Endothelial cell of umbilical vein (primary cell): ENCODE results near the gene SVEP1. TPM values are rescaled to one million over a fixed set of nuclear protein-coding genes. Genes with fewer than 3 reads are reported as not detected.

ENCODE experiments used
- BruUV-seq: library from RNA; stranded (reverse); fragments of 400-500 nt; replicated peaks from 2 replicates; lab custom pipeline; 2021; lab: Mats Ljungman, UMichigan
- CTCF ChIA-PET: fragments of 300-600, 350-600 bp; sonication (Branson Sonifier 250); formaldehyde crosslinking; loops from one replicate; lab custom pipeline; 2021; ENCODE audit warnings: antibody characterized with exemption, inconsistent platforms; lab: Charles Lee
- POLR2A ChIA-PET: fragments of 300-600, 350-600 bp; sonication (Branson Sonifier 250); formaldehyde crosslinking; loops from one replicate; lab custom pipeline; 2021; ENCODE audit warnings: antibody characterized with exemption, inconsistent platforms; lab: Charles Lee
- DNase-seq: peaks from one replicate; pipeline ENCODE4 v3.0.0-alpha.2; 2011; ENCODE audit warnings: low read depth, low spot score
- FAIRE-seq: peaks from 2 replicates; lab custom pipeline; 2011; peaks lifted over from hg19 to GRCh38; lab: Jason Lieb, UNC
- H2AFZ ChIP-seq: 2 replicates; pipeline ENCODE4 v1.6.0; 2012; ENCODE audit warnings: low read depth, low read length, control low read depth, inconsistent platforms
- H3K27ac ChIP-seq: 2 replicates; pipeline ENCODE4 v1.5.1; 2011; ENCODE audit warnings: low read depth, mild to moderate bottlenecking, control low read depth, low read length, moderate library complexity; ENCODE audit not compliant: insufficient read depth
- H3K27me3 ChIP-seq, 2 experiments: 2 replicates each; pipeline versions ENCODE4 v1.6.0 to v1.6.1; 2011; ENCODE audit warnings: low read length in 2 of 2, mixed read lengths in 1 of 2; ENCODE audit not compliant: control insufficient read depth in 2 of 2, insufficient read depth in 2 of 2
- H3K36me3 ChIP-seq, 2 experiments: 2 replicates in 1 of 2; 3 replicates in 1 of 2; pipeline ENCODE4 v1.5.1; 2011; ENCODE audit warnings: low read length in 2 of 2, mild to moderate bottlenecking in 1 of 2, moderate library complexity in 1 of 2; ENCODE audit not compliant: control insufficient read depth in 2 of 2, insufficient read depth in 2 of 2; ENCODE audit errors: extremely low read depth in 1 of 2
- H3K4me1 ChIP-seq: 3 replicates; pipeline ENCODE4 v1.5.1; 2011; ENCODE audit warnings: mild to moderate bottlenecking, low read length; ENCODE audit not compliant: control insufficient read depth, insufficient read depth; ENCODE audit errors: extremely low read depth
- H3K4me2 ChIP-seq: 2 replicates; pipeline ENCODE4 v1.6.1; 2011; ENCODE audit warnings: low read length, control low read depth, mixed read lengths; ENCODE audit not compliant: insufficient read depth
- H3K4me3 ChIP-seq, 3 experiments: fragments of 200-600 bp in 1 of 3; sonication (generic), shearing (Covaris generic) in 1 of 3; replicated peaks in 1 of 3; 2 replicates each; pipeline ENCODE4 v1.5.1; 2011 to 2016; ENCODE audit warnings: control low read depth in 3 of 3, low read length in 3 of 3, mild to moderate bottlenecking in 2 of 3, inconsistent platforms in 1 of 3, low read depth in 1 of 3, moderate library complexity in 1 of 3; ENCODE audit not compliant: insufficient read depth in 1 of 3
- H3K79me2 ChIP-seq: 2 replicates; pipeline ENCODE4 v1.6.0; 2012; ENCODE audit warnings: low read length, inconsistent platforms; ENCODE audit not compliant: control insufficient read depth, insufficient read depth
- H3K9ac ChIP-seq: replicated peaks from 2 replicates; pipeline ENCODE3; 2011; ENCODE audit warnings: low read length, control low read depth; ENCODE audit not compliant: insufficient read depth; ENCODE audit errors: extremely low read depth
- H3K9me1 ChIP-seq: replicated peaks from 3 replicates; pipeline ENCODE4 v1.6.0; 2011; ENCODE audit warnings: mild to moderate bottlenecking, low read length; ENCODE audit not compliant: control insufficient read depth, insufficient read depth; ENCODE audit errors: extremely low read depth
- H3K9me3 ChIP-seq: replicated peaks from 2 replicates; pipeline ENCODE4 v1.5.1; 2012; ENCODE audit warnings: low read length, inconsistent platforms; ENCODE audit not compliant: control insufficient read depth, insufficient read depth
- H4K20me1 ChIP-seq: replicated peaks from 2 replicates; pipeline ENCODE3; 2011; ENCODE audit warnings: mild to moderate bottlenecking, low read length; ENCODE audit not compliant: control insufficient read depth, insufficient read depth; ENCODE audit errors: extremely low read depth
- CTCF ChIP-seq, 2 donors: IDR thresholded peaks; 1 replicate in 1 of 2; 2 replicates in 1 of 2; pipeline ENCODE4 v1.5.1; 2011; ENCODE audit warnings: low read length in 2 of 2, mild to moderate bottlenecking in 2 of 2, moderate library complexity in 2 of 2, control low read depth in 1 of 2, inconsistent platforms in 1 of 2, low read depth in 1 of 2; ENCODE audit not compliant: insufficient read depth in 1 of 2; ENCODE audit errors: extremely low read depth in 1 of 2
- EZH2 ChIP-seq: IDR thresholded peaks from 2 replicates; pipeline ENCODE4 v1.6.1; 2012; ENCODE audit warnings: borderline replicate concordance, low read depth, mild to moderate bottlenecking, moderate library complexity, low read length, inconsistent platforms; ENCODE audit not compliant: severe bottlenecking
- FOS ChIP-seq: IDR thresholded peaks from 2 replicates; pipeline ENCODE4 v1.6.1; 2011; ENCODE audit warnings: mild to moderate bottlenecking, low read length, moderate library complexity, borderline replicate concordance; ENCODE audit not compliant: insufficient read depth
- GATA2 ChIP-seq: IDR thresholded peaks from 2 replicates; pipeline ENCODE4 v1.7.0; 2011; ENCODE audit warnings: low read depth, mild to moderate bottlenecking, moderate library complexity, mixed read lengths, low read length; ENCODE audit not compliant: insufficient read length, insufficient read depth
- JUN ChIP-seq: IDR thresholded peaks from 2 replicates; pipeline ENCODE4 v1.6.1; 2011; ENCODE audit warnings: borderline replicate concordance, low read depth; ENCODE audit not compliant: insufficient read length, insufficient read depth
- MAX ChIP-seq: IDR thresholded peaks from 2 replicates; pipeline ENCODE4 v1.6.1; 2011; ENCODE audit not compliant: insufficient read depth, insufficient read length
- MYC ChIP-seq: IDR thresholded peaks from one replicate; pipeline ENCODE4 v1.6.1; 2011; ENCODE audit warnings: mild to moderate bottlenecking, low read depth, low read length
- POLR2A ChIP-seq: IDR thresholded peaks from 2 replicates; pipeline ENCODE4 v1.6.1; 2012; ENCODE audit warnings: low read depth, mild to moderate bottlenecking, control low read depth, low read length
- POLR2AphosphoS5 ChIP-seq: IDR thresholded peaks from 2 replicates; pipeline ENCODE4 v1.6.1; 2012; ENCODE audit warnings: low read depth, mild to moderate bottlenecking, control low read depth, low read length, moderate library complexity; ENCODE audit not compliant: insufficient read depth
- dilution Hi-C: fragments of 300-500 bp; cut with MboI; formaldehyde crosslinking; loops from one replicate; pipeline ENCODE4 v1.15.0; 2019; ENCODE audit warnings: low sequenced_read_pairs; ENCODE audit not compliant: extremely low pct_ligation_motif_present
- intact Hi-C: fragments of 100-400 bp; cut with micrococcal nuclease; formaldehyde crosslinking; loops from one replicate; pipeline ENCODE4 v1.10.0; 2022
- polyA plus RNA-seq, 4 experiments: library from polyadenylated mRNA; depleted of rRNA in 3 of 4; stranded (reverse) in 3 of 4; unstranded in 1 of 4; fragments of >200 nt; gene quantifications; 2 replicates each; pipeline versions ENCODE4 v1.2.1 to v1.2.3, GENCODE V29; 2011 to 2012; ENCODE audit warnings: missing spikeins in 1 of 4
- total RNA-seq: library from RNA; stranded (reverse); gene quantifications from 2 replicates; pipeline ENCODE4 v1.2.3, GENCODE V29; 2021

SVEP1 gene
- total and polyA plus RNA-seq, 2 donors (not counting 3 experiments of a cell fraction or from before 2014, with no cell fraction given), result 0.04 to 0.29 TPM

DNA sequence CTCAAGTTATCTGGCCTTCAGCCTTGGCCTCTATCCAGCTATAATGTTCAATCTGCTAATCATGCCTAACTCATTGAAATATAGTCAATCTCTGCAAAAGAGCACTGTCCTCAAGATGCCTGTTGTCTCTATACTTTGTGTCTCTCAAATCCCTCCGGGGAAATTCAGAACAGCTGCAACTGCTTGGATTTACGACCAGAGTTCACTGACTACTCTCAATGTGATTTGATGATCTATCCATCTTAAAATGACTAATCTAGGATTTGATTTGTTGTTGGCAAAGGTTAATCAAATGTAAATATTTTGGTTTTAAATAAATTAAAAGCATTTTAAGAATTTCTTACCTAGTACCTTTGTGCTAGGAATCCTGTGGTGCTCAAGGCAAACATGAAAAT is 40.9 kb downstream of the SVEP1 start:
- no peaks in the 10 kb centered on the region for H3K4me1 ChIP-seq
- DNase-seq, result no peak
- no peak overlapping the region for H2AFZ ChIP-seq
- ChIA-PET POLR2A (interaction anchor here (0.8 kb wide), 1 partner anchor 17 kb away, joined by 3 read pairs; no protein-coding TSS in a partner anchor), CTCF (interaction anchor here (1.4 to 1.8 kb wide), 2 partner anchors 8 to 17 kb away, joined by 3 to 5 read pairs; no protein-coding TSS in a partner anchor)
- H3K9ac ChIP-seq, result no peak overlapping the region
- H3K79me2 ChIP-seq, result no peaks in the 10 kb centered on the region
- H3K27ac ChIP-seq, result no peak overlapping the region
- intact Hi-C loops, result no loop called here
- dilution Hi-C loops, result no loop called here
- no peak for FAIRE-seq
- H3K36me3 ChIP-seq, result no peaks in the 10 kb centered on the region
- no peaks in the 10 kb centered on the region for H3K27me3 ChIP-seq
- no peaks in the 10 kb centered on the region for H4K20me1 ChIP-seq
- no peak overlapping the region for H3K4me3 ChIP-seq
- no peak overlapping the region for H3K4me2 ChIP-seq
- no TSS peak for BruUV-seq
- H3K9me1 ChIP-seq, result no peaks in the 10 kb centered on the region
- no peak for TF ChIP-seq POLR2AphosphoS5
- no peak for TF ChIP-seq FOS
- TF ChIP-seq MAX, result no peak
- TF ChIP-seq JUN, result no peak
- no peak for TF ChIP-seq GATA2
- TF ChIP-seq EZH2, result no peak
- TF ChIP-seq CTCF (IDR thresholded peaks at IDR 0.05; ENCODE audit: extremely low read depth in 1 of 2, insufficient read depth in 1 of 2, low read depth in 1 of 2, low read length in 2 of 2), result no peak
- no peak for TF ChIP-seq MYC
- no peak for TF ChIP-seq POLR2A
- no peaks in the 10 kb centered on the region for H3K9me3 ChIP-seq
